Astrocyte of the cerebellum (primary cell): ENCODE measurements around the gene NPPC.
"Not testable (repeated sequence)": the region's sequence is repeated elsewhere in the genome, so short reads cannot be mapped to it uniquely, and the experiment has no call there.

Source experiments
- DNase-seq: peaks from one replicate; pipeline ENCODE4 v3.0.0-alpha.2; 2011; ENCODE audit warnings: low read depth
- H3K4me3 ChIP-seq: 2 replicates; pipeline ENCODE4 v1.5.1; 2011; ENCODE audit warnings: mild to moderate bottlenecking, low read depth, low read length, moderate library complexity
- in situ Hi-C: cut with HindIII; loops from 2 replicates; pipeline ENCODE4 v1.10.0; 2017; ENCODE audit warnings: low sequenced_read_pairs
- TF ChIP-seq, protein P1 (sequence below): IDR thresholded peaks from 2 replicates; pipeline ENCODE4 v1.5.1; 2012; ENCODE audit warnings: low read length, low read depth, moderate library complexity, mild to moderate bottlenecking; ENCODE audit errors: missing control alignments

The NPPC gene

GRCh38 chr2:231883468-231883881 lies 42.7 kb downstream of the NPPC start:
- TF ChIP-seq, protein P1, sequence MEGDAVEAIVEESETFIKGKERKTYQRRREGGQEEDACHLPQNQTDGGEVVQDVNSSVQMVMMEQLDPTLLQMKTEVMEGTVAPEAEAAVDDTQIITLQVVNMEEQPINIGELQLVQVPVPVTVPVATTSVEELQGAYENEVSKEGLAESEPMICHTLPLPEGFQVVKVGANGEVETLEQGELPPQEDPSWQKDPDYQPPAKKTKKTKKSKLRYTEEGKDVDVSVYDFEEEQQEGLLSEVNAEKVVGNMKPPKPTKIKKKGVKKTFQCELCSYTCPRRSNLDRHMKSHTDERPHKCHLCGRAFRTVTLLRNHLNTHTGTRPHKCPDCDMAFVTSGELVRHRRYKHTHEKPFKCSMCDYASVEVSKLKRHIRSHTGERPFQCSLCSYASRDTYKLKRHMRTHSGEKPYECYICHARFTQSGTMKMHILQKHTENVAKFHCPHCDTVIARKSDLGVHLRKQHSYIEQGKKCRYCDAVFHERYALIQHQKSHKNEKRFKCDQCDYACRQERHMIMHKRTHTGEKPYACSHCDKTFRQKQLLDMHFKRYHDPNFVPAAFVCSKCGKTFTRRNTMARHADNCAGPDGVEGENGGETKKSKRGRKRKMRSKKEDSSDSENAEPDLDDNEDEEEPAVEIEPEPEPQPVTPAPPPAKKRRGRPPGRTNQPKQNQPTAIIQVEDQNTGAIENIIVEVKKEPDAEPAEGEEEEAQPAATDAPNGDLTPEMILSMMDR = no peak
- H3K4me3 ChIP-seq = no peak overlapping the region
- in situ Hi-C loops = loop anchor here (5.0 kb wide), 1 partner anchor 69 kb away; no protein-coding TSS in a partner anchor
- no peak for DNase-seq

- no peak for DNase-seq
- TF ChIP-seq, protein P1 = no peak
- in situ Hi-C loops = loop anchor here (5.0 kb wide), 1 partner anchor 70 kb away; no protein-coding TSS in a partner anchor
- no peak overlapping the region for H3K4me3 ChIP-seq
Measured at GRCh38 chr2:231882646-231883045, 43.5 kb downstream of the NPPC start.

DNA sequence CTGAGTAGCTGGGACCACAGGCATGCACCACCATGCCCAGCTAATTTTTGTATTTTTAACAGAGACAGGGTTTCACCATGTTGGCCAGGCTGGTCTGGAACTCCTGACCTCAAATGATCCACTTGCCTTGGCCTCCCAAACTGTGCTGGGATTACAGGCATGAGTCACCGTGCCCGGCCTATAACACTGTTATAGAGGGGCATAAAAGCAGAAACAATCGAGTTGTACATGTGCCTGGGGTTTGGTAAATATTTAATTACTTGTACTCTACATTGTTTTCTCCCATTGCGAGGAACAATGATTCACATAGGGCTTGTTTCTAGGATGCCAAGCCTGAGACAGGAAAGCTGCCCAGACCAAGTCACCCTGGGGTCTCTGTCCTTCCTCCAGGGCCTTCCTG lies 45.8 kb downstream of the NPPC start:
- not testable (repeated sequence) for H3K4me3 ChIP-seq, DNase-seq
- in situ Hi-C loops = loop anchor here (5.0 kb wide), 1 partner anchor 72 kb away; no protein-coding TSS in a partner anchor

GRCh38 chr2:231879216-231879615 lies 47.0 kb downstream of the NPPC start:
- DNase-seq = no peak
- TF ChIP-seq, protein P1 = no peak
- no peak overlapping the region for H3K4me3 ChIP-seq
- in situ Hi-C loops = no loop called here

- no peak overlapping the region for H3K4me3 ChIP-seq
- in situ Hi-C loops = no loop called here
- peak; percentile 16 for DNase-seq
- TF ChIP-seq, protein P1 = no peak
Measured at GRCh38 chr2:231877533-231878456, 48.4 kb downstream of the NPPC start.

GRCh38 chr2:231874944-231875343 lies 51.3 kb downstream of the NPPC start:
- in situ Hi-C loops = no loop called here
- TF ChIP-seq, protein P1 = no peak
- DNase-seq = no peak
- H3K4me3 ChIP-seq = no peak overlapping the region
